GM23338 (cell line): Measurements from ENCODE around the gene MRPL24. TPM values are rescaled to one million over a fixed set of nuclear protein-coding genes. Genes with fewer than 3 reads are reported as not detected.

Source experiments
- CTCF ChIP-seq, 2 experiments: fragments of 200-600 bp in 1 of 2; sonication (generic) in 1 of 2; conservative IDR thresholded peaks; 2 replicates each; pipeline versions ENCODE4 v1.5.1 to v1.6.1; 2016 to 2017; ENCODE audit warnings: antibody characterized with exemption in 2 of 2, low read depth in 2 of 2, mild to moderate bottlenecking in 2 of 2, moderate library complexity in 1 of 2
- ETS1 ChIP-seq: IDR thresholded peaks from 2 replicates; pipeline ENCODE4 v1.6.1; 2016; ENCODE audit warnings: antibody characterized with exemption
- EZH2phosphoT487 ChIP-seq: fragments of 200-600 bp; sonication (generic); IDR thresholded peaks from one replicate; pipeline ENCODE4 v1.8.1; 2018; ENCODE audit warnings: antibody characterized with exemption; ENCODE audit not compliant: unreplicated experiment
- JUNB ChIP-seq: IDR thresholded peaks from one replicate; pipeline ENCODE4 v1.6.1; 2016; ENCODE audit warnings: antibody characterized with exemption; ENCODE audit not compliant: unreplicated experiment
- NANOG ChIP-seq: IDR thresholded peaks from 2 replicates; pipeline ENCODE4 v1.6.1; 2016; ENCODE audit warnings: antibody characterized with exemption, borderline replicate concordance
- POLR2AphosphoS5 ChIP-seq: IDR thresholded peaks from 2 replicates; pipeline ENCODE4 v1.6.1; 2016; ENCODE audit warnings: antibody characterized with exemption, low read depth
- REST ChIP-seq: IDR thresholded peaks from one replicate; pipeline ENCODE4 v1.6.1; 2018; ENCODE audit warnings: antibody characterized with exemption; ENCODE audit not compliant: unreplicated experiment
- ZNF114 ChIP-seq: fragments of 250-450 bp; sonication (Bioruptor Pico); IDR thresholded peaks from 2 replicates; pipeline ENCODE4 v1.5.0; 2020; ENCODE audit warnings: mild to moderate bottlenecking, moderate library complexity
- ZNF331 ChIP-seq: fragments of 250-450 bp; sonication (Bioruptor Pico); IDR thresholded peaks from 2 replicates; pipeline ENCODE4 v1.5.0; 2020; ENCODE audit warnings: low read depth, mild to moderate bottlenecking, moderate library complexity
- ZNF462 ChIP-seq: fragments of 250-450 bp; sonication (Bioruptor Pico); IDR thresholded peaks from 2 replicates; pipeline ENCODE4 v1.5.0; 2020; ENCODE audit warnings: mild to moderate bottlenecking, moderate library complexity
- polyA plus RNA-seq: library from polyadenylated mRNA; unstranded; fragments of >200 nt; fragmentation: Nextera tagmentation; extraction: Ambion mirVana; gene quantifications from 2 replicates; pipeline ENCODE4 v1.2.1, GENCODE V29; 2016
- total RNA-seq: library from RNA; depleted of rRNA; stranded (reverse); fragments of >200 nt; shearing (Covaris generic); gene quantifications from 2 replicates; pipeline ENCODE4 v1.2.3, GENCODE V29; 2014

MRPL24 gene
- total and polyA plus RNA-seq, 2 experiments from 2014 or later, result 18.8 to 45.7 TPM

- TF ChIP-seq ZNF462 (no peak), JUNB (no peak), REST (no peak), EZH2phosphoT487 (no peak), CTCF (conservative IDR thresholded peaks at IDR 0.05; ENCODE audit: low read depth in 2 of 2) (no peak), ZNF114 (no peak), POLR2AphosphoS5 (no peak), ZNF331 (CRISPR knock-in tag) (no peak), ETS1 (no peak), NANOG (no peak)
These were observed 44.6 kb upstream of the MRPL24 start (continued) for GRCh38 chr1:156785458-156785857.
